Mucosa of rectum (tissue), 2 donors: ENCODE results near the gene HCRTR1.
"Not testable (repeated sequence)": the region's sequence is repeated elsewhere in the genome, so short reads cannot be mapped to it uniquely, and the experiment has no call there.

Experiments
- H3K27ac ChIP-seq, 2 donors: one replicate each; pipeline ENCODE4 v1.7.0; 2013; ENCODE audit warnings: inconsistent platforms in 2 of 2, low read depth in 2 of 2, low read length in 2 of 2
- H3K27me3 ChIP-seq, 2 donors: one replicate each; pipeline ENCODE4 v1.7.0; 2013; ENCODE audit warnings: low read length in 2 of 2; ENCODE audit not compliant: control insufficient read depth in 2 of 2, insufficient read depth in 2 of 2
- H3K36me3 ChIP-seq, 2 donors: one replicate each; pipeline ENCODE4 v1.7.0; 2013; ENCODE audit warnings: low read length in 2 of 2; ENCODE audit not compliant: control insufficient read depth in 2 of 2, insufficient read depth in 2 of 2
- H3K4me1 ChIP-seq, 2 donors: one replicate each; pipeline ENCODE4 v1.7.0; 2013; ENCODE audit warnings: low read length in 2 of 2, mild to moderate bottlenecking in 1 of 2; ENCODE audit not compliant: control insufficient read depth in 2 of 2, insufficient read depth in 2 of 2
- H3K4me3 ChIP-seq, 2 donors: one replicate each; pipeline ENCODE4 v1.7.0; 2013; ENCODE audit warnings: low read length in 2 of 2
- H3K9ac ChIP-seq, 2 donors: one replicate each; pipeline ENCODE4 v1.7.0; 2013; ENCODE audit warnings: low read length in 2 of 2, low read depth in 1 of 2, mild to moderate bottlenecking in 1 of 2
- H3K9me3 ChIP-seq, 2 donors: one replicate each; pipeline ENCODE4 v1.7.0; 2013; ENCODE audit warnings: low read length in 2 of 2; ENCODE audit not compliant: control insufficient read depth in 2 of 2
- donor health status: healthy.
- donor health status: Normal muscosa, but diverticular disease.

The HCRTR1 gene

DNA sequence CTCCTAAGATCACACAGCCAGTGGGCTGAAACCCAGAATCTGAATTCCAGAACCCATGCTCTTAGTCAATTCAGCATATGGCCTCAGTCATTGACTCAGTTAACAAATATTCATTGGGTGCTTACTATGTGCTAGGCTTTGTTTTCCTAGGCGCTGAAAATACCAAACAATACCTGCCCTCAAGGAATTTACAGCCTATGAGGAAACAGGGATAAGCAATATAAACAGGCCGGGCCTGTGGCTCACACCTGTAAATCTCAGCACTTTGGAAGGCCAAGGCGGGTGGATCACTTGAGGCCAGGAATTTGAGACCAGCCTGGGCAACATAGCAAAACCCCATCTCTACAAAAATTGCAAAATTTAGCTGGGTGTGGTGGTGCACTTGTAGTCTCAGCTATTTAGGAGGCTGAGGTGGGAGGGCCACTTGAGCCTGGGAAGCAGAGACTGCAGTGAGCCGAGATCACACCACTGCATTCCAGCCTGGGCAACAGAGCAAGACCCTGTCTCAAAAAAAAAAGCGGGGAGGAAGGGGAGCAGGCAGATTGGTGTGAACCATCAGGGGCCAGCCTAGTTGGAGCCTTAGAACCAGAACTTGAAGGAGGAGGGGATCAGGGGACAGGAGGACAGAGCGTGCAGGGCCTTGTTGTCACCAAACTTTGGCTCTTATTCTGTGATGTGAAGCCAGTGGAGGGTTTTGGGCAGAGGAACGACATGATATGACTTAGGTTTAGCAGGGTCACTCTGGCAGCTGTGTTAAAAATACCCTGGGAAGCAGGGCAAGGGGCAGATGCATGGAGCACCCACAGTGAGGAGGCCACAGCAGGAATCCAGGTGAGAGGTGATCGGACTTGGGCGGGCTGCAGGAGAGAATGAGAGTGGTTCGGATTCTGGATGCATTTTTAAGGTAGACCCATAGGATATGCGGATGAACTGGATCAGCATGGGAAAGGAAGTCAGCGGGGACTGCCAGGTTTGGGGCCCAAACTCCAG, 35.4 kb upstream of the HCRTR1 start:
- Histone ChIP-seq H3K4me1 (peaks cover 23 to 52% of the 10 kb centered on the region in 2 donors), H3K4me3 (no peak overlapping the region), H3K9me3 (no peaks in the 10 kb centered on the region), H3K27ac (peak overlapping the region; percentile 48 to 68), H3K27me3 (no peaks in the 10 kb centered on the region), H3K9ac (no peak overlapping the region), H3K36me3 (peaks cover 24 to 35% of the 10 kb centered on the region in 2 donors)

DNA sequence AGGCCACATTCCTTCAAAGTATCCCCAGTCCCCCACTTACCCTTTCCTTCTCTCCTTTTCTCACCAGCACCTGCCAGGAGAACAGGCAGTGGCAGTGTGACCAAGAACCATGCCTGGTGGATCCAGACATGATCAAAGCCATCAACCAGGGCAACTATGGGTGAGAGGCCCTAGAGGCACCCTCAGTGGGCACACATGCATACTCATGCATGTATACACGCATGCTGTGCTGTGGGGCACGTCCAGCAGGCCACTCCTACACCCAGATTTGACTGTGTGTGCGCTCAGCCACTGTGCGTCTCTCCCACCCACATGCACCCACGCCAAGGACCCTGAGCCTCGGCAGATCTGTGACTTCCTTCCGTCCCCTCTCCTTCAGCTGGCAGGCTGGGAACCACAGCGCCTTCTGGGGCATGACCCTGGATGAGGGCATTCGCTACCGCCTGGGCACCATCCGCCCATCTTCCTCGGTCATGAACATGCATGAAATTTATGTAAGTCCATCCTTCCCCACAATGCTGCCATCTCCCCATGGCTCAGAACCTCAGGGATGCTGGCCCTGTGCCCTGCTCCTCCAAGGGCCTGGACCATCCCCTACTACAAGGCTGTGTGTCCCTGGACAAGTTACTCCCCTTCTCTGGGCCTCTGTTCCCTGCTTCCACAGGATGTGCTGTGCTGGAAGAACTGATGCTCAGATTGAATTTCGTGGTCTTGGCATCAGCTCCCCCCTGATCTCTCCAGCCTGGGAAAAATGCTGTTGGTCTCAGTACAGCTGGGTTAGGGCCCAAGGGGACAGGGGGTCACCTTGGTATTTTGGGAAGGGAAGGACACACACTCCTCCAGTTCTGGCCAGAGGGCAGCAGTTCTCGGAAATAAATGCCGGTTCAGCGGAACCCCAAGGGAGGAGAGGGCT, 34.2 kb upstream of the HCRTR1 start:
- Histone ChIP-seq H3K36me3 (peaks cover 24 to 35% of the 10 kb centered on the region in 2 donors), H3K4me1 (peaks cover 32 to 57% of the 10 kb centered on the region in 2 donors), H3K9ac (peak overlapping the region; percentile 28 to 32), H3K9me3 (no peaks in the 10 kb centered on the region), H3K27me3 (no peaks in the 10 kb centered on the region), H3K4me3 (no peak overlapping the region), H3K27ac (peak overlapping the region; percentile 9 to 20)

DNA sequence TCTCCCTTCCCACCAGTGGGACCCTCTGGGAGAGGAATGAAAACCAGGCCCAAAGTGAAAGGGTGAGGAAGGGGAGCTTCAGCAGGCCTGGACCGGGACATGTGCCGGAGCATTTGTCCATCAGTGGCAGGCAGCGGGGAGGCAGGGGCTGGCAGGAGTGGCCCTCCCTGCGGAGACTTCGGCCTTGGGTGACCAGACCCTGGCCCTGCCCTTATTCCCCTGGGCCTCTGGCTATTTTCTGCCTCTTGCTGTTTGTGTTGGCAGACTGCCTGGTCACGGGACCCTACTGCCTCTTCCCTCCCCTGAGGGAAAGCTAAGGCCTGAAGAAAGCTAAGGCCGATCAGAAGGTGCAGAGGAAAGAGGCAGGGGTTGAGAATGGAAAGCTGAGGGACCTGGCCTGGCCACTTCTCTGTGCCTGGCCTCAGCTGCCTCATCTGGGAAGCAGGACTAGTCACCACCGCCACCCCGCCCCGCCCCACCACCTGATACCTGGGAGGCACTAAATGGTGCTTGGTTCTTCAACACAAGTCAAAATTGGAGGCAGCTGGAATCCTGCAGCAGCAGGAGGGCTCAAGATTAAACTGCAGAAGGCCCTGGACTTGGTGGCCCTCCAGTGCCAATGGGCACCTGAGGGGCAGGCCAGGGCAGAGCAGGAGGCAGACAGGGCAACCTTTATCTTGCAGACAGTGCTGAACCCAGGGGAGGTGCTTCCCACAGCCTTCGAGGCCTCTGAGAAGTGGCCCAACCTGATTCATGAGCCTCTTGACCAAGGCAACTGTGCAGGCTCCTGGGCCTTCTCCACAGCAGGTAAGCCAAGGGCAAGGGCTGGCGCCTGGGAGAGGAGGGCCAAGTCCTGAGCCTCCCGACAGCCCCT, 33.3 kb upstream of the HCRTR1 start:
- peaks cover 35 to 58% of the 10 kb centered on the region in 2 donors for H3K4me1 ChIP-seq

DNA sequence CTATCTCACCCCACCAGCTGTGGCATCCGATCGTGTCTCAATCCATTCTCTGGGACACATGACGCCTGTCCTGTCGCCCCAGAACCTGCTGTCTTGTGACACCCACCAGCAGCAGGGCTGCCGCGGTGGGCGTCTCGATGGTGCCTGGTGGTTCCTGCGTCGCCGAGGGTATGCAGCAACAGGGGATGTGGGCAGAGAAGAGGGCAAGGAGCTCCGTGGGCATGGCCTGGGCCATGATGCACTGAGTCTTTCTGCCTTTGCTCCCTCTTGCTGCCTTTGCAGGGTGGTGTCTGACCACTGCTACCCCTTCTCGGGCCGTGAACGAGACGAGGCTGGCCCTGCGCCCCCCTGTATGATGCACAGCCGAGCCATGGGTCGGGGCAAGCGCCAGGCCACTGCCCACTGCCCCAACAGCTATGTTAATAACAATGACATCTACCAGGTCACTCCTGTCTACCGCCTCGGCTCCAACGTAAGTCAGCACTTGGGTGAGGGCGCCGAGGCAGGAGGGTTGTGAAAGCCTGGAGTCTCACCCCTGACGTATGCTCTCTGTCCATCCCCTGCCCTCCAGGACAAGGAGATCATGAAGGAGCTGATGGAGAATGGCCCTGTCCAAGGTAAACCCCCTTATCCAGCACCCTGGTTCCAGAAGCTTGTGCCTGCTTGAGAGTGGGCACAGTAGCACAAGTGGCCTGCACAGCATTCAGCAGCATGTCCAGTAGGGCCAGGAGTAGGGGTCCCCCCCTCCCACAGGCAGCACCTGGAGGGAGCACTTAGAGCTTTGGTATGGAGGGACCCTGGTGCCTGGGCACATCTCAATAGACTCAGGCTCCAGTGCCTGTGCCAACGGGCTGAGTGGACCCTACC, 32.4 kb upstream of the HCRTR1 start:
- H3K9ac ChIP-seq, result no peak overlapping the region
- no peaks in the 10 kb centered on the region for H3K27me3 ChIP-seq
- H3K4me1 ChIP-seq, result peaks cover 32 to 50% of the 10 kb centered on the region in 2 donors
- no peak overlapping the region for H3K4me3 ChIP-seq
- peaks cover 24 to 29% of the 10 kb centered on the region in 2 donors for H3K36me3 ChIP-seq
- no peaks in the 10 kb centered on the region for H3K9me3 ChIP-seq
- peak overlapping the region; percentile 20 to 25 for H3K27ac ChIP-seq

More for the DNA sequence above, 33.3 kb upstream of the HCRTR1 start:
- Histone ChIP-seq H3K9ac (peak overlapping the region in 1 of 2 donors; percentile 28), H3K27ac (peak overlapping the region in 1 of 2 donors; percentile 20), H3K27me3 (no peaks in the 10 kb centered on the region), H3K36me3 (peaks cover 24 to 32% of the 10 kb centered on the region in 2 donors), H3K9me3 (no peaks in the 10 kb centered on the region), H3K4me3 (no peak overlapping the region)

DNA sequence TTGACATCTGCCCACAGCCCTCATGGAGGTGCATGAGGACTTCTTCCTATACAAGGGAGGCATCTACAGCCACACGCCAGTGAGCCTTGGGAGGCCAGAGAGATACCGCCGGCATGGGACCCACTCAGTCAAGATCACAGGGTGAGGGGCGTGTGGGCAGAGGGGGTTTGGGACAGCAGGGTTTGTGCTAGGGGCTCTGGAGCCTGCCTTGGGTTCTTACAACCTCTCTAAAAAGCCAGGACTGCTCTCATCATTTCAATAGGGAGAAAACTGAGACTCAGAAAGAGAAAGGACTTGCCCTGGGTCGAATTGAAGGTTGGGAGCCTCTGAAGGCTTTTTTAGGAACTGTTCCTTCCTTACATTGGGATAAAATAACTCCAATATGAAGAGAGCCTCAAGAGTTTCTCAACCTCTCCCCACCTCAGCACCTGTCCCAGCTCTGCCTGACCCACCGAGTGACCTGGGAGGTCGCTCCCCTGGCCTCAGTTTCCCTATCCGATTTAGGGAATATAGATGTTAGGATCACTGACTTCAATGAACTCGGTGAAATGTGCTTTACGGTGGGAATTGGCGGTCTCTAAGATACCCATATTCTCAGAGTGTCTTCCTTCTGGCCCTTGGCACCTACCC, 31.6 kb upstream of the HCRTR1 start:
- H3K27ac ChIP-seq, result no peak overlapping the region

DNA sequence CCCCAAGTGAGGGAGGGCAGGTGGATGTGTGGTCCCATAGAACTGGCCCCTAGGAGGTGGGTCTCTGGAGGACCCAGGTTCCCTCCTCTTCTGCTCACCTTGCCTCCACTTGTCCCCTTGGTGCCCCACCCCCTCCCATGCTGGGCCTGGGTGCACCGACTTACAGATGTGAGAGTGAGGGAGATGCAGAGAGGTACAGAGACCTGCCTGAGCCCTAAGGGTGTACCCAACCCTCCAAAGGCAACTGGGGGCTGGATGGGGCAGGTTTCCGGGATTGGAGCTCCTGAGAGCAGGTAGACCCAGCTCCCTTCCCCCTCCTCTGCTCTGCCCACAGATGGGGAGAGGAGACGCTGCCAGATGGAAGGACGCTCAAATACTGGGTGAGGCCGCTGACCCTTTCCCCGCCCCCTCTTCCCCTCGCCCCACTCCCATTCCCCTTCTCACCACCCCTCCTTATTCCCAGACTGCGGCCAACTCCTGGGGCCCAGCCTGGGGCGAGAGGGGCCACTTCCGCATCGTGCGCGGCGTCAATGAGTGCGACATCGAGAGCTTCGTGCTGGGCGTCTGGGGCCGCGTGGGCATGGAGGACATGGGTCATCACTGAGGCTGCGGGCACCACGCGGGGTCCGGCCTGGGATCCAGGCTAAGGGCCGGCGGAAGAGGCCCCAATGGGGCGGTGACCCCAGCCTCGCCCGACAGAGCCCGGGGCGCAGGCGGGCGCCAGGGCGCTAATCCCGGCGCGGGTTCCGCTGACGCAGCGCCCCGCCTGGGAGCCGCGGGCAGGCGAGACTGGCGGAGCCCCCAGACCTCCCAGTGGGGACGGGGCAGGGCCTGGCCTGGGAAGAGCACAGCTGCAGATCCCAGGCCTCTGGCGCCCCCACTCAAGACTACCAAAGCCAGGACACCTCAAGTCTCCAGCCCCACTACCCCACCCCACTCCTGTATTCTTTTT, 30.8 kb upstream of the HCRTR1 start:
- H3K27me3 ChIP-seq, result no peaks in the 10 kb centered on the region
- H3K27ac ChIP-seq, result no peak overlapping the region
- peaks cover 24 to 29% of the 10 kb centered on the region in 2 donors for H3K36me3 ChIP-seq
- no peaks in the 10 kb centered on the region for H3K9me3 ChIP-seq
- no peak overlapping the region for H3K4me3 ChIP-seq
- no peak overlapping the region for H3K9ac ChIP-seq
- peaks cover 34 to 46% of the 10 kb centered on the region in 2 donors for H3K4me1 ChIP-seq

More for the DNA sequence above, 31.6 kb upstream of the HCRTR1 start:
- Histone ChIP-seq H3K9ac (no peak overlapping the region), H3K4me1 (peaks cover 33 to 48% of the 10 kb centered on the region in 2 donors), H3K4me3 (no peak overlapping the region), H3K27me3 (no peaks in the 10 kb centered on the region), H3K9me3 (no peaks in the 10 kb centered on the region), H3K36me3 (peaks cover 24 to 29% of the 10 kb centered on the region in 2 donors)

DNA sequence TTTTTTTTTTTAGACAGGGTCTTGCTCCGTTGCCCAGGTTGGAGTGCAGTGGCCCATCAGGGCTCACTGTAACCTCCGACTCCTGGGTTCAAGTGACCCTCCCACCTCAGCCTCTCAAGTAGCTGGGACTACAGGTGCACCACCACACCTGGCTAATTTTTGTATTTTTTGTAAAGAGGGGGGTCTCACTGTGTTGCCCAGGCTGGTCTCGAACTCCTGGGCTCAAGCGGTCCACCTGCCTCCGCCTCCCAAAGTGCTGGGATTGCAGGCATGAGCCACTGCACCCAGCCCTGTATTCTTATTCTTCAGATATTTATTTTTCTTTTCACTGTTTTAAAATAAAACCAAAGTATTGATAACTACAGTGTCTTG, 30.2 kb upstream of the HCRTR1 start:
- not testable (repeated sequence) for H3K27me3 ChIP-seq, H3K9me3 ChIP-seq, H3K4me3 ChIP-seq, H3K9ac ChIP-seq
- Histone ChIP-seq H3K27ac (peak overlapping the region; percentile 88 to 89), H3K36me3 (peaks cover 24 to 29% of the 10 kb centered on the region in 2 donors), H3K4me1 (peaks cover 36 to 45% of the 10 kb centered on the region in 2 donors)
